Measurements from ENCODE around the gene EVA1C.

DNA sequence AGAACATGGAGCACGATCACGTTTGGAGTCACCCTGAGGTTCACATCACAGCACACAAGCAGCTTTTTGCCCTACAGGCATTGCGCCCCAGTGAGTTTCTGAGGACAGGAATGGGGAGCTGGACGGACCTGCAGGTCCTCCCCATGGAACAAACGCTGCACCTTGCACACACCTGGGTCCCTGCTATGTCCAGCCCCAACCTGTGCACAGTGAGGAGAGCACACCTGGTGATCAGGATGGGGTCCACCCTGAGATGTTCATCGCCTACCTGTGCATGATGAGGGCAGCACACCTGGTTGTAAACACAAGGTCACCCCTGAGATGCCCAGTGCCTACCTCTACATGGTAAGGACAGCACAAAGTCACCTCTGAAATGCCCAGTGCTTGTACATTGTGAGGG lies 126.9 kb downstream of the EVA1C start:
- TF ChIP-seq POLR2A (IDR thresholded peaks at IDR 0.05) = no peak
- no peak for TF ChIP-seq CTCF (IDR thresholded peaks at IDR 0.05)
